ENCODE data around the gene KDM3A.

The KDM3A gene

GRCh38 chr2:86433137-86433536 is 8.0 kb upstream of the KDM3A start:
- no peak for DNase-seq (ENCODE audit: low read depth)
- no peak overlapping the region for H3K4me3 ChIP-seq (ENCODE audit: low read depth, low read length)
- TF ChIP-seq CTCF (IDR thresholded peaks at IDR 0.05; ENCODE audit: control insufficient read depth, extremely low read depth, insufficient read depth) = no peak

DNA sequence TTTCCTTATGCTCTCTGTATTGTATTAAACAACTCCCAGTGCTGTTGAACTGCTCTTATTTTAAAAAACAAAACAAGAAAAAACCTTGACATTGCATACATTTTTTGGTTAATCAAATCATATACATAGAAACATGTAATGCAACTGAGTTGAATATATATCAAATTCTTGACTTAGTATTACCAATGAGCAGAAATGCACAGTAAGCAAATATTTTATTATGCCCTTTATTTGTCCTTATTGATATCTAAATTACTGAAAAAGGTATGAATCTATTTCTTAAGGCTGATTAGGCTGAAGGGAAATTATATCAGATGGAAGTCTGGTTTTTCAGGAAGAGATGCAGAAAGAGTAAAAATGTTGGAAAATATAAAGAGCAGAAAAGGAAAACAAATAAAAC is 6.9 kb upstream of the KDM3A start:
- DNase-seq (ENCODE audit: low read depth) = no peak
- no peak for TF ChIP-seq CTCF (IDR thresholded peaks at IDR 0.05; ENCODE audit: control insufficient read depth, extremely low read depth, insufficient read depth)
- H3K4me3 ChIP-seq (ENCODE audit: low read depth, low read length) = no peak overlapping the region

- H3K4me3 ChIP-seq (ENCODE audit: low read depth, low read length) = no peak overlapping the region
- DNase-seq (ENCODE audit: low read depth) = no peak
- no peak for TF ChIP-seq CTCF (IDR thresholded peaks at IDR 0.05; ENCODE audit: control insufficient read depth, extremely low read depth, insufficient read depth)
Measured at GRCh38 chr2:86435531-86435930, 5.6 kb upstream of the KDM3A start.

DNA sequence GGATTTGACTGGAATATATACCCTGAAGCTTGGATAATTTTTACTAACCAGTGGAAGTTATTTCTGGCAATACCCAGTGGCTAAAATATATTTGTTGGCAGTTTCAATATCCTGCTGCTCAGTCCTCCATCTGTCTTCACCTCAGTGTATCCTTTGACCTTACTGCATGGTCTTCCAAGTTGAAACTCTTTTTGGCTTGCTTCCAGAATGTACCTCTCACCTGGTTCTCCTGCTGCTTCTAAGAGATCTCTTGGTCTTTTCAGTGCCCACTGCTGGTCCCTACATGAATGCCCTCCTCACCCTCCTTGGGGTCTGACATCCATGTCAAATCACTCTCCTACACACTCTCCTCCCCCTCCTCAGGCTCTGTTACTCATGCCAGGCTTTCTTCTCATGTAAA is 4.8 kb upstream of the KDM3A start:
- TF ChIP-seq CTCF (IDR thresholded peaks at IDR 0.05; ENCODE audit: control insufficient read depth, extremely low read depth, insufficient read depth) = no peak
- H3K4me3 ChIP-seq (ENCODE audit: low read depth, low read length) = no peak overlapping the region
- DNase-seq (ENCODE audit: low read depth) = no peak

DNA sequence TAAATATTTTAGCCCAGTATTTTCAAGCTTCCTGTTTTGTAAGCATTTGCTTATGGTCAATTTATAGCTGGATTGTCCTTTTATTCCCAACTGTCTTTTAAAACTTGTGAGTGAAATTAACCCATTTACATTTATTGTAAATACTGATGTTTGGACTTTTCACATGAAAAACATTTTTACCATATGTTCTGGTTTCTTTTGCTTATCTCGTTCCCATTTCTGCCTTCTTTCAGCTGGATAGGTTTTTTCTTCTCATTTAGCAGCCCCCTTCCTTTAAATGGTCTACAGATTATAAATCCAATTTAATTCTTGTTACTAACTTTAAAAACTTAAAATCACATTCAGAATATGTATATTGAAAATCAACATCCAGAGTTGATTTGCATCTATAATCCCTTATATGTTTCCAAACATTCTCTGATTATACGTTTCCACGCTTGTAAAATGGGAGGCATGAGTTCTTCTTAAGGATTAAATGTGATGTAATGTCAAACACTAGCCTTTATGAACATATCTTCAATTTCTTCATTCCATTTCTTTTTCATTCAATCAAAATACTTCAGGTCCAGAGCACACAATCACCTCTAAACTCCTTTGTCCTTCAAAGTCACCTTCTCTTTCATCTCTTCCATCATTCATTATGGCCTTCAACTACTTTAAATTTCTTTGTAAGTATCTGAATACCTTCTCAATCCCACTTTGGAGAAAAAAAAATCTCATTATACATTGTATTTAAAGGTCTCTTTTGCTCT is 1.1 kb upstream of the KDM3A start:
- no peak for DNase-seq (ENCODE audit: low read depth)
- TF ChIP-seq CTCF (IDR thresholded peaks at IDR 0.05; ENCODE audit: control insufficient read depth, extremely low read depth, insufficient read depth) = no peak
- H3K4me3 ChIP-seq (ENCODE audit: low read depth, low read length) = no peak overlapping the region

DNA sequence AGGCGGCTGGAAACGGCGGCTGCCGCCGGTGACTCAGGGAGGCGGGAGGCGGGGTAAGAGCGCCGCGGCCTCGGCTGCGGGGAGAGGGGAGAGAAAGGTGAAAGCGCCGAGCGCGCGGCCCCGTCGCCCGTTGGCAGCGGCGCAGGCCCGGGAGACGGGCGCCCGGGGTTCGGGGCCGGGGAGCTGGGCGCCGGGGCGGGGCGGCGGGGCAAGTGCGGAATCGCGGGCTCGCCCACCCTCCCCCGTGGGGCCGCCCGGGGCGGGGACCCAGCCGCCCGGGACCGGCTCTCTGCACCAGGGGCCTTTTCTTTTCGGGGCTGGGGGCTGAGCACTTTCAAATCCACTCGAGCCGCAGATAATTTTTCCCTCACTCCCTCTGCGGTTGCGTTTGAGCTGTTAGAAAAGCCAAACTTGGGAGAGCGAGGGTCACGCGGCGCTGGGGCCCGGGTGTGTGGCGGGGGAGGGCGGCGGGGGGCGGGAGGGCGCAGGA is 266 bp downstream of the KDM3A start:
- DNase-seq (ENCODE audit: low read depth) = no peak
- no peak for TF ChIP-seq CTCF (IDR thresholded peaks at IDR 0.05; ENCODE audit: control insufficient read depth, extremely low read depth, insufficient read depth)
- peak overlapping the region; percentile 84 for H3K4me3 ChIP-seq (ENCODE audit: low read depth, low read length)

All from LNCaP clone FGC (cell line).